Measurements from ENCODE around the gene IGLL5.

Gene IGLL5

GRCh38 chr22:22931557-22932270, 44.1 kb downstream of the IGLL5 start:
- H3K79me2 ChIP-seq (ENCODE audit: low read length), result peaks cover 90% of the 10 kb centered on the region
- peak overlapping the region; percentile 1; the same call in 1 of the 2 replicates for H3K4me3 ChIP-seq (ENCODE audit: low read length)
- no peaks in the 10 kb centered on the region for H3K27me3 ChIP-seq (ENCODE audit: low read depth, low read length)
- no peak overlapping the region for H2AFZ ChIP-seq (ENCODE audit: low read depth, low read length)
- TF ChIP-seq CTCF (IDR thresholded peaks at IDR 0.05; ENCODE audit: low read depth, low read length) (no peak), EZH2phosphoT487 (IDR thresholded peaks at IDR 0.05; ENCODE audit: low read depth) (no peak)
- peaks cover 95% of the 10 kb centered on the region for H3K4me1 ChIP-seq (ENCODE audit: low read length)
- peaks cover 11% of the 10 kb centered on the region for H3K36me3 ChIP-seq (replicated peaks; ENCODE audit: low read depth, low read length)
- peak overlapping the region; percentile 60 for H3K4me2 ChIP-seq (ENCODE audit: low read length)
- no peaks in the 10 kb centered on the region for H3K9me3 ChIP-seq (ENCODE audit: insufficient read depth, low read length)
- H3K27ac ChIP-seq (ENCODE audit: low read length), result peak overlapping the region; percentile 92
- H4K20me1 ChIP-seq (ENCODE audit: insufficient read depth, low read length), result no peaks in the 10 kb centered on the region
- H3K9ac ChIP-seq (ENCODE audit: low read length), result peak overlapping the region; percentile 94

GRCh38 chr22:22932512-22932941, 44.9 kb downstream of the IGLL5 start:
- H3K9ac ChIP-seq (ENCODE audit: low read length), result peak overlapping the region; percentile 94

GRCh38 chr22:22933100-22933806, 45.6 kb downstream of the IGLL5 start:
- TF ChIP-seq CTCF (IDR thresholded peaks at IDR 0.05; ENCODE audit: low read depth, low read length) (no peak), EZH2phosphoT487 (IDR thresholded peaks at IDR 0.05; ENCODE audit: low read depth) (no peak)
- Histone ChIP-seq H3K36me3 (replicated peaks; ENCODE audit: low read depth, low read length) (peaks cover 16% of the 10 kb centered on the region), H3K4me2 (ENCODE audit: low read length) (0 out of 2 replicates have a peak overlapping the region, but pooled peaks have one; percentile 1), H3K9me3 (ENCODE audit: insufficient read depth, low read length) (no peaks in the 10 kb centered on the region), H3K27ac (ENCODE audit: low read length) (peak overlapping the region; percentile 92), H3K4me3 (ENCODE audit: low read length) (no peak overlapping the region), H3K9ac (ENCODE audit: low read length) (peak overlapping the region; percentile 94), H4K20me1 (ENCODE audit: insufficient read depth, low read length) (no peaks in the 10 kb centered on the region), H2AFZ (ENCODE audit: low read depth, low read length) (no peak overlapping the region), H3K4me1 (ENCODE audit: low read length) (peaks cover 95% of the 10 kb centered on the region), H3K27me3 (ENCODE audit: low read depth, low read length) (no peaks in the 10 kb centered on the region), H3K79me2 (ENCODE audit: low read length) (peaks cover 91% of the 10 kb centered on the region)

More at GRCh38 chr22:22932512-22932941, 44.9 kb downstream of the IGLL5 start:
- peak overlapping the region; percentile 60 for H3K4me2 ChIP-seq (ENCODE audit: low read length)
- H3K36me3 ChIP-seq (replicated peaks; ENCODE audit: low read depth, low read length), result peaks cover 11% of the 10 kb centered on the region
- H3K9me3 ChIP-seq (ENCODE audit: insufficient read depth, low read length), result no peaks in the 10 kb centered on the region
- H3K4me1 ChIP-seq (ENCODE audit: low read length), result peaks cover 96% of the 10 kb centered on the region
- H3K79me2 ChIP-seq (ENCODE audit: low read length), result peaks cover 91% of the 10 kb centered on the region
- H4K20me1 ChIP-seq (ENCODE audit: insufficient read depth, low read length), result no peaks in the 10 kb centered on the region
- H3K4me3 ChIP-seq (ENCODE audit: low read length), result no peak overlapping the region
- no peak for TF ChIP-seq EZH2phosphoT487 (IDR thresholded peaks at IDR 0.05; ENCODE audit: low read depth)
- no peak for TF ChIP-seq CTCF (IDR thresholded peaks at IDR 0.05; ENCODE audit: low read depth, low read length)
- no peak overlapping the region for H2AFZ ChIP-seq (ENCODE audit: low read depth, low read length)
- H3K27me3 ChIP-seq (ENCODE audit: low read depth, low read length), result no peaks in the 10 kb centered on the region
- peak overlapping the region; percentile 92 for H3K27ac ChIP-seq (ENCODE audit: low read length)
